RWPE2 (cell line): ENCODE data around the gene ATP1A2.
"Not testable (repeated sequence)": the region's sequence is repeated elsewhere in the genome, so short reads cannot be mapped to it uniquely, and the experiment has no call there.

Source experiments
- ATAC-seq: fragments of 200-7000 bp; cut with Tn5 transposase; 3 replicates; pipeline ENCODE4 v1.9.1; 2021; ENCODE audit warnings: low read depth
- DNase-seq: peaks from one replicate; pipeline ENCODE4 v3.0.0-alpha.2; 2020; ENCODE audit warnings: low spot score
- H3K27ac ChIP-seq: fragments of 450-650 bp; 2 replicates; pipeline ENCODE4 v1.5.1; 2017; ENCODE audit warnings: mild to moderate bottlenecking; ENCODE audit not compliant: poor library complexity, severe bottlenecking
- H3K27me3 ChIP-seq: fragments of 250-450 bp; sonication (Bioruptor Pico); 2 replicates; pipeline ENCODE4 v1.5.1; 2021; ENCODE audit warnings: mild to moderate bottlenecking, moderate library complexity; ENCODE audit not compliant: insufficient read depth, poor library complexity, severe bottlenecking
- H3K36me3 ChIP-seq: fragments of 250-450 bp; sonication (Bioruptor Pico); 2 replicates; pipeline ENCODE4 v1.5.1; 2020; ENCODE audit warnings: low read depth, mild to moderate bottlenecking, moderate library complexity
- H3K4me1 ChIP-seq: fragments of 250-450 bp; sonication (Bioruptor Pico); 2 replicates; pipeline ENCODE4 v1.5.1; 2021; ENCODE audit warnings: mild to moderate bottlenecking, moderate library complexity; ENCODE audit not compliant: insufficient read depth, poor library complexity, severe bottlenecking
- H3K4me3 ChIP-seq: fragments of 250-450 bp; sonication (Bioruptor Pico); 2 replicates; pipeline ENCODE4 v1.5.1; 2021; ENCODE audit warnings: mild to moderate bottlenecking, moderate library complexity; ENCODE audit not compliant: severe bottlenecking
- H3K9me3 ChIP-seq: fragments of 250-450 bp; sonication (Bioruptor Pico); 2 replicates; pipeline ENCODE4 v1.5.1; 2021; ENCODE audit warnings: mild to moderate bottlenecking, moderate library complexity; ENCODE audit not compliant: severe bottlenecking
- CTCF ChIP-seq: fragments of 450-650 bp; IDR thresholded peaks from one replicate; pipeline ENCODE4 v1.5.1; 2017; ENCODE audit warnings: mild to moderate bottlenecking, moderate library complexity; ENCODE audit not compliant: poor library complexity, severe bottlenecking

Gene ATP1A2

GRCh38 chr1:160104486-160104885, 11.1 kb upstream of the ATP1A2 start:
- no peaks in the 10 kb centered on the region for H3K36me3 ChIP-seq
- no peak for TF ChIP-seq CTCF
- no peak overlapping the region for H3K27ac ChIP-seq
- DNase-seq (no peak), ATAC-seq (no peak)
- no peaks in the 10 kb centered on the region for H3K27me3 ChIP-seq
- no peaks in the 10 kb centered on the region for H3K9me3 ChIP-seq
- no peak overlapping the region for H3K4me3 ChIP-seq
- H3K4me1 ChIP-seq: no peaks in the 10 kb centered on the region

- ATAC-seq (no peak), DNase-seq (no peak)
- Histone ChIP-seq H3K27ac (no peak overlapping the region), H3K27me3 (no peaks in the 10 kb centered on the region), H3K4me3 (no peak overlapping the region), H3K9me3 (no peaks in the 10 kb centered on the region), H3K4me1 (no peaks in the 10 kb centered on the region), H3K36me3 (no peaks in the 10 kb centered on the region)
- no peak for TF ChIP-seq CTCF
These were observed 10.4 kb upstream of the ATP1A2 start for GRCh38 chr1:160105155-160105554.

GRCh38 chr1:160107512-160107911, 8.0 kb upstream of the ATP1A2 start:
- Histone ChIP-seq H3K36me3 (no peaks in the 10 kb centered on the region), H3K9me3 (no peaks in the 10 kb centered on the region), H3K27me3 (no peaks in the 10 kb centered on the region), H3K4me1 (no peaks in the 10 kb centered on the region), H3K27ac (no peak overlapping the region), H3K4me3 (no peak overlapping the region)
- DNase-seq (no peak), ATAC-seq (no peak)
- TF ChIP-seq CTCF: no peak

GRCh38 chr1:160108888-160109662, 6.5 kb upstream of the ATP1A2 start:
- Histone ChIP-seq H3K4me1 (no peaks in the 10 kb centered on the region), H3K36me3 (no peaks in the 10 kb centered on the region), H3K27me3 (no peaks in the 10 kb centered on the region), H3K9me3 (no peaks in the 10 kb centered on the region), H3K4me3 (no peak overlapping the region), H3K27ac (no peak overlapping the region)
- peak; percentile 41 for TF ChIP-seq CTCF
- DNase-seq (no peak), ATAC-seq (no peak)

GRCh38 chr1:160109686-160110085, 5.9 kb upstream of the ATP1A2 start:
- no peak for ATAC-seq
- no peak for TF ChIP-seq CTCF

GRCh38 chr1:160111462-160111861, 4.1 kb upstream of the ATP1A2 start:
- not testable (repeated sequence) for ATAC-seq, H3K27ac ChIP-seq, H3K4me3 ChIP-seq, H3K9me3 ChIP-seq, H3K4me1 ChIP-seq, H3K27me3 ChIP-seq, H3K36me3 ChIP-seq, DNase-seq

More at GRCh38 chr1:160109686-160110085, 5.9 kb upstream of the ATP1A2 start:
- no peak for DNase-seq
- Histone ChIP-seq H3K4me3 (no peak overlapping the region), H3K27me3 (no peaks in the 10 kb centered on the region), H3K9me3 (no peaks in the 10 kb centered on the region), H3K27ac (no peak overlapping the region), H3K36me3 (no peaks in the 10 kb centered on the region), H3K4me1 (no peaks in the 10 kb centered on the region)
